Stimulated activated CD4-positive, alpha-beta T cell treated with anti-CD3 and anti-CD28 coated beads, Interleukin-1b, Interleukin-23, amount 100 ng/mL, for 1 hour (primary cell): Measurements from ENCODE around the gene NKX6-2.

Source experiments
- DNase-seq, 2 donors: peaks; one replicate each; pipeline ENCODE4 v3.0.0-alpha.2; 2020; ENCODE audit warnings: low read depth in 2 of 2

Gene NKX6-2

DNA sequence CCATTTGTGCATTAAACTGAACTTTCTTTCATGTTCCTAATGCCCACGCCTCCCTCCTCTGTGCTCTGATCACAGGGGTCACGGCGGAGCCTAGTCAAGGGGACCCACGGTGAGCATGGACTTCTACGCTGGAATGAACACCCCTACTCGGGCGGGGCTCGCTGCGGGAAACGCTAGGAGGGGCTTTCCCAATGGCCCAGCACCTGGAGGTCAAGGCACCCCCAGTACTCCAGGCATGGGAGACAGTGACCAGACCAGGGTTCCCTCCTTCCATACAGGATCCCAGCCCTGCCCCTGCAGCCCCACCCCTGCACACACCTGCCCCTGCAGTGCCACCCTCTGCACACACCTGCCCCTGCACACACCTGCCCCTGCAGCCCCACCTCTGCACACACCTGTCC is 27.1 kb upstream of the NKX6-2 start:
- no peak for DNase-seq

DNA sequence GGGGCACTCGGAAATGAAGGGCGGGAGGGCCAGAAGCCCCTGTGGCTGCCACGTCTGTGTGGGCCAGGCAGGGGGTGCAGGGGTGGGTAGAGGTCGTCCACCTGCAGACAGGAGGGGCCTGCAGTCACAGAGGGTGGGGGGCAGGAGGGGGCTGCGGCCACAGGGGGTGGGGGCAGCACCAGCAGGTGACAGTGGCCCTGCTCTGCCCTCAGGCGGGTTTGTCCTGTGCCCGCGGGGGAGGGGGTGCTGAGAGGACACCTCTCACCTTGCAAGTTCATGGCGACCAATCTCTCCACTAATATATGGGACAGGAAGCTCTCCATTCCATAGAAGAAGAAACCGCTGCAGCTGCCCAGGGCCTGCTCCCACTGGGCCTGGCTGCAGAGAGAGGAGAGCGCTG is 26.6 kb upstream of the NKX6-2 start:
- no peak for DNase-seq

DNA sequence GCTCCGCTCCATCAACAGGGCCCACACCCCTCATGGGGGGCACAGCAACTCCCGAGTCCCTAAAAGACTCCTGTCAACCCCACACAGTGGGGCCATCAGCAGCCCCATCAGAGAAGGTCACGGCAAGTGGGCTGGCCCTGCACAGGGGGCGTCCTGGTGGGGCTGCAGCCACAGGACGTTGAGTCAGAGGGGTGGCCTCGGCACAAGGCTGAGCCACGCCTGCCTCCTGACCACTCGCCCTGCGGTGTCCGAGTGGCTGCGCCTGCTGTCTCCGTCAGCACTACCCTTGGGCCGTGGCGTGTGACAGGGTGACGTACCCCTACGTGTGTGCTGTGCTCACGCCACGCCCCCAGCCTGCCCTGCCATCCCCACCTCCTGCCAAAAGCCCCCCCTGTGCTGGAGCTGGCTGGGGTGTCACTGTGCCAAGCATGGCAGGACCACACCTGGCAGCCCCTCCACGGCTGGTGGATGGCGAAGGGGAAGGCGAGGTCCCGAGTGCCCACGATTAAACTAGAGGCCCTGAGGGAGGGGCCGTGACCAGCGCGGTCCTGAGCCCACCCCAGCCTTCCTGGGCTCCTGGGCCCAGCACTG is 26.0 kb upstream of the NKX6-2 start:
- DNase-seq = no peak

DNA sequence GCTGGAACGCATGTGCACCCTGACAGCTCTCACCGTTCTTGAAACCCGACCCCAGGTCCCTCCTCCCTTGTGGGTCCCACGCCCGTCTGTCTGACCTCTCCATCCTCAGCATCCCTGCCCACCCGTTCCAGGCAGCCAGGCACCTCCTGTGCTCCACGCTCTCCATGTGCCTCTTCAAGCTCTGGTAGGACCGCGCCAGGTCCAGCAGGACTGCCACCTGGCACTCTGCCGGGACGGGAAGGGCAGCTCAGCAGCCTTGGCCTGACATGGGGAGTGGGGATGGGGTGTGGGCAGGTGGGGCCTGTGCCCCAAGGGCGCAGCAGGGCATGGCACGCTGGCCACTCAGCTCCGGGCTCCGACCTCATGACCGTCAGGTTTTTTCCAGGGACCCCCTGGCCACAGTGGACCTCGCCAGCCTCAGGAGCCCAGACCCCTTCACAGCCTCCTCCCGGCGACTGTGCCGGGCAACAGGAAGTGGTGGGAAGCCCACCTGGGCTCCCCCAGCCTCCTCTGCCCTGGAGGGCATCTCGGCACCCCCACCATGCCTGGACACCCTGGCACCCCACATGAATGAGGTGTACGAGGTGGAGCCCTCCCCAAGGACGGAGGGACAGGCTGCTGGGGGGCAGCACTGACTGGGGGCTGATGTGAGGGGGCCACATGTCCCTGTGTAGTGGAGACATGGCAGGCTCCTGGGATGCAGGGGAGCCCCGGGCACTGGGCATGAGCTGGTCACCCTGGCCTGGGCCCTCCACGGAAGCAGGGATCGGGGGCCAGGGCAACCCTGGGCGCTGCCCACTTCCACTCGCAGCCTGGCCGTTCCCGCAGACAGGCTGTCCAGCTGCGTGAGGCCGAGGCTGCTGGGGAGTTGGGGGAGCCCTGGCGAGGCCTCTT is 25.1 kb upstream of the NKX6-2 start:
- DNase-seq = no peak

DNA sequence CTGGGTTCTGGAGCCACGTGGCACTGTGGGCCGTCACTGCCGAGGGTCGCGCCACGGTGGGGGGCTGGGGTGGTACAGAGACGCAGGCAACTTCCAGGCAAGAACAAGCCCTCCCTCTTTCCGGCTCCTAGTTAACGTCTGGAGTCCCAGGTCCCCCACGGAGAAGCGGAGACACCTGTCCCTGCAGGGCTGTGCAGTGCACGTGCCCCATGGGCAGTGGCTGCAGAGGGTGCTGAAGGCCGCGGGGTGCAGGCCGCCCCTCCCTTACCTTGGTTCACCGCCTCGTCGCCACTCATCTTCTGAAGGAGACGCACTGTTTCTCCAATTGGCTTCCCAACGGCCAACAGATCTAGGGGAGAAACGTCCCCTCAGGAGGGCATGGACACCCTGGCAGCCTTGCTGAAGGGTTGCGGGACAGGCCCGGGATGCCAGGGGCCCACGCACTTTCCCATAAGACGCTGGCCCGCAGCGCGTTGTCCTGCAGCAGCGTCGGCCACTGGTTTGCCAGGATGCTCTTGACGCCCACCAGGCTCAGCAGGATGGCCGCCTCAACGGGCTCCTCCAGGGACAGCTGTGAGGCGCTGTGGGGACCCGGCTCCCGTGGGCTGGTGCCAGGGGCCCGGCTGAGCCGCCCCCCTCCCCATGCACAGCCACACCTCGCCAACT is 24.3 kb upstream of the NKX6-2 start:
- DNase-seq = no peak

DNA sequence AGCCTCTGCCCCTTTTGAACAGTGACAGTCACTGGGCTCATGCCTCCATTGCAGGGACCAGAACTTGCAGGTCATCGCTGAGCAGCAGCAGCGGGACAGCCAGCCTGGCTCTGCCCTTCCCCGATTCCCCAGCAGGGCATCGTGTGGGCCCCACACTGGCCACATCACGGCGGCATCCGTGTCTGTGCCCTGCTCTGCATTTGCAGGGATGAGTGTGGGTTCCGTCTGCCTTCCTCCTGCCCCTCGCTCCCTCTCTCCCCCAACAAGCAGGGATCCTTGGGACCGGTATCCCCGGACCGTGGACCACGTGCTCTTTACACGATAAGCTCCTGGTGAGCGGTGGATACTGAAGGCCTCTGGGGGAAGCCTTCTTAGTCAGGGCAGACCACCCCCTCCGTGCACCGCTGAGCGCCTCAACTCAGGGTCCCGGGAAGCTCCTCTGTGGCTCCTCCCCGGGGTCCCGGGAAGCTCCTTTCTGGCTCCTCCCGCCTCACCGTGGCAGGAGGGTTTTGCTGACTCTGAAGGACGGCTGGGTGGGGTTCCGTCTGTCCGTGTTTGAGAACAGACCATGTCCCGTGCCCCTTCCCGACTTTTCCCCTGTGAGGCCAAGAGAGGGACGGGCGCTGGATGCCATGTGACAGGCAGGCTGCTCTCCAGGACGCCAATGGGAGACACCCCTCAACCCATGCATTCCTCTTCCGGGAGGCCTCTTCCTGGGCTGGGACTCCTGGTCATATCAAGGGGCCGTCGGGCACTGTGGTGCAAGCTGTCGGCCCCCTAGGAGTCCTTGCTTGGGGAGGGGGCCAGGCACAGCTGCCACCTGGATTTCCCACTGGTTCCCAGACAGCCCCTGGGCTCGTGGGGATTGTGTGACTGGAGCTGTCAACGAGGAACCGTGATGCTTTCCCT is 23.5 kb upstream of the NKX6-2 start:
- no peak for DNase-seq

DNA sequence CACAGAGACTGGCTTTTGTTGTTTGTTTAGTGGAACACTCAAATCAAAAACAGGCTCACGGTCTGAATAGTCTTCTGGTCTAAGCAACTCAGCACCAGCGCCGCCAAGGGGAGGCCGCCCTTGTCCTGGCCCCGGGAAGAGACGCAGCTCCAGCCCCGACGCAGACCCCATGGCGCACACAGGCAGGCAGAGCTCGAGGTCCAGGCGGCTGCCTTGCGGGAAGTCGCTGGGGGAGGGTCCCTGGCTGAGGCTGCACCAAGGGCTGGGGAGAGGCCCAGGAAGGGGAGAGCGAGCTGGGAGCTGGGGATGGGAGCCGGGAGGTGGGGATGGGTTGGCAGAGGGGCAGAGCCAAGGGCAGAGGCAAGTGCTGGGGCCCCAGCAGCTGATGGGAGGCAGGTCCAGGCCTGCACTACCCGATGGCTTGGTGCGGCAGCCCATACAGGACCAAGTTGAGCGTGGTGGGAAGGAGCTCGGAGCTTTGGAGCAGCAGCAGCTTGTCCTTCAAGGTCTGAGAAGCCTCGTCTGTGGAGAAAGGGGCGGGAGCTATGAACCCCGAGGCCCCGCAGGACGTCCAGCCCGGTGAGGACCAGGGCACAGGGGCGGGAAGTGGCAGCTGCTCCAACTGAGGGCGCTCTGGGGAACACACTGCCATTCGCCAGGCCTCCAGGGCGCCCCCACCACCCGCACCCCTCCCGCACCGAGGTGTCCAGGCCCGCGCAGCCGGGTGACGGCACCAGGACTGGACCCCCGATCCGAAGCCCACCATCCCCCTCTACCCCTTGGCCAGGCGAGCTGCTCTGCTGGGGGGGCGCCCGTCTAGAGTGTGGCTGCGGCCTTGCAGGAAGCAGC is 22.7 kb upstream of the NKX6-2 start:
- DNase-seq = no peak

DNA sequence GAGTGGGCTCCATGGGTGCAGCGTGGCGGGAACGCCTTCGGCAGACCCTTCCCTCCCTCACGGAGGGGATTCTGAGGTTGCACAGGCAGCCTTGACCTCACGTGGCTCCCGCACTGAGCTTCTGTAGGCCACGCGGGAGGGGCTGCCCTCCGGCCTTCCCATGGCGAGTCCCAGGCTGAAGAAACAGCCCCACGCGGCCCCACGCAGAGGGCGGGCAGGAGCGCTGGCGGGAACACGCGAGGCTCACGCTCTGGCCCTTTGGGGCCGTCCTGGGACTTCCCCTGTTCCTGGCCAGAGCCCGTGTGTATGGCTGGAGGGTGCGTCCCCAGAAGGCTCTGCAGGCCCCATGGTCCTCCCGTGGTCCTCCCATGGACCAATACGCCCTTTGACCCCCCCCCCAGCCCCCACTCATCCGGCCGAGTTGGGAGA is 21.7 kb upstream of the NKX6-2 start:
- no peak for DNase-seq

DNA sequence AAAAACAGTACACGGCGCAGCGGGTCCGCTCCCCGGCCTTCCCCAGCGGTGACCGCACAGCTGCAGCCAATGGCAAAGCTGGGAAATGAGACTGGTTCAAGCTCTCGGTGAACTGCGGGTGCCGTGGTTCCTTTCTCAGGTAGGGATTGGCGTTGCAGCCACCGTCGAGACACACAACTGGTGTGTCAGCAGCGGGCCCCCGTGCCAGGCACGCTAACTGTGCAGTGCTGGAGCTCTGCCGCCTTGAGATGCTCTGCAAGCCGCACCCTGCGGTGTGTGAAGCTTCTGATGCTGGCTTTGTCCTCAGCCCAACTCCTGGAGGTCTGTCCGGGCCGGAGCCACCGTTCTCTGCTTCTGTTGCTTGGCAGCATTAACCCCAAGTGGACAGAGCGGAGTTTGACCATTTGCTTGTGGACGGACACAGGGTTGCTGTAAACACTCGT is 20.6 kb upstream of the NKX6-2 start:
- no peak for DNase-seq

DNA sequence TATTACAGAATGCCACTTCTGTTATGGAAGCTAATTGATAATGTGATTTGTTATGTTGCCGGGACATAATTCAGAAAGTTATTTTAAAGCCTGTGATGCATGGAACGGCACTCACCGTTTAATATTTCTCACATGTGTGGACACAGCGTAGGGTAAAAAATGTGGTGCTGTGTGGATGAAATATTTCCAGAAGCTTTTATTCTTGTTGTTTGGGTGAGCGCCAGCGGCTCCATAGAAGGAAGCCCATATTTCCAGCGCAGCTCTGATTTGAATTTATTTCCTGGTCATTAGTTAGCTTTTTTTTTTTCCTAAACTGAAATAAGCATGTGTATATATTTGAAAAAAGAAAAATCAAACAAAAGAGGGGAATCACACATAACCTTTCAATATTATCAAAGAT is 20.2 kb upstream of the NKX6-2 start:
- no peak for DNase-seq

DNA sequence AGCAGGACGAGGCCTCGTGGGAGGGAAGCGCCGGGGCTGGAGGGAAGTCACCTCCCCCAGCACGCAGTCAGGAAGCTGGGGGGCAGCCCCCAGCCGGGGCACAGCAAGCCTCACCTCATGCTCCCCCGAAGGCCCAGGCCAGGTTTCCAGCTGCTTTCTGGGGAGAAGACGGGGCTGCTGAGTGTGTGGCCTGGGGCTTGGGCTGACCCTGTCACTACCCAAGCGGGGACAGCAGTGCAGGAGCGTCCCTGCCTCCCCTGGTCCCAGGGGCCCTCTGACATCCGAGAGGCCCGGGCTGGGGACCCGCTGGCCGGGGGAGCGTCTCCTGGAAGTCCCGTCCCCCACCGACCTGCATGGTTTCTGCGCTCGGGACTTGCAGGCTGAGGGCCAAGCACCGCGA is 19.7 kb upstream of the NKX6-2 start:
- no peak for DNase-seq

DNA sequence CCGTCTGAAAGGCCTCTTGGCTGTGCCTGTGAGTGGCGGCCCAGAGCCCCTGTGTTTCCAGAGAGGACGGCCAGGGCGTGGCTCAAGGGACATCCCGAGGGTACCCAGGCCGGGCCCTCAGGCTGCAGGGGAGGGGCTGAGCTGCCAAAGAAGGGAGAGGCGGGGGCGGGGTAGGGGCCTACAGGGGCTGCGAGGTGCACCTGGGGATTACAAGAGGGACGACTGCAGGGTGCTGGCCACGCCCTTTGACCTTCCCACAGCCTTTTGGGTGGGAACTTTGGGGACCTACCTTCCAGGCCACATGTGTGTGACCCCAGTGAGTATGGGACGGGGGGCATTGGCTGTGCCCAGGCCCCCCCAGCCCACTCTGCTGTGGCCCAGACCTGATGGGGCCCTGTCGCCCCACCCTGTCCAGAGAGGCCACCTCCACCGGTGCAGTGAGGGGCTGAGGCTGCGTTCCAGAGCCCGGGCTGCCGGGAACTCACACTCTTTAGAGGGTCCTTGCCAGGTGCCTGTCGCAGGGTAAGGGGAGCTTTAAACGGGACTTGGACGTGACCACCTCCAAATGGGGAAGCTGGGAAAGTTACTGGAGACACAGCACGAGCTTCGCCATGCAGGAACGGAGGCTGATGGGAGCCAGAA is 19.0 kb upstream of the NKX6-2 start:
- no peak for DNase-seq

DNA sequence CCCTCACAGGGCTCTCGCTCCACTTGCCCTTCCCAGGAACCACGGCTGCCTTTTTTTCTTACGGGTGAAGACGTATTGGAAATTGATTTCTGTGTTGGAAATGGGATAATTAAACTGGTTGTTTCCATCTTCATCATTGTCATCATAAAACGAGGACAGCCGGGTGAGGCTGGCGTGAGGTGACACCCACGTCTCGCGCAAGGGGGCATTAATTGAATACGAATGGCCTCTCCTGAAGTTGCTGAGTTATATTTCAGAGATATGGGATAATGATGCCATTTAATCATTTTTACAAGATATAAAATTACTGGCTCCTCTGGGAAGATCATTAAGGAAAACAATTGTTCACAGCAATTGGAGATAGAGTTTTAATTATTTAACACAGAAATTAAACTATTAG is 18.3 kb upstream of the NKX6-2 start:
- no peak for DNase-seq

DNA sequence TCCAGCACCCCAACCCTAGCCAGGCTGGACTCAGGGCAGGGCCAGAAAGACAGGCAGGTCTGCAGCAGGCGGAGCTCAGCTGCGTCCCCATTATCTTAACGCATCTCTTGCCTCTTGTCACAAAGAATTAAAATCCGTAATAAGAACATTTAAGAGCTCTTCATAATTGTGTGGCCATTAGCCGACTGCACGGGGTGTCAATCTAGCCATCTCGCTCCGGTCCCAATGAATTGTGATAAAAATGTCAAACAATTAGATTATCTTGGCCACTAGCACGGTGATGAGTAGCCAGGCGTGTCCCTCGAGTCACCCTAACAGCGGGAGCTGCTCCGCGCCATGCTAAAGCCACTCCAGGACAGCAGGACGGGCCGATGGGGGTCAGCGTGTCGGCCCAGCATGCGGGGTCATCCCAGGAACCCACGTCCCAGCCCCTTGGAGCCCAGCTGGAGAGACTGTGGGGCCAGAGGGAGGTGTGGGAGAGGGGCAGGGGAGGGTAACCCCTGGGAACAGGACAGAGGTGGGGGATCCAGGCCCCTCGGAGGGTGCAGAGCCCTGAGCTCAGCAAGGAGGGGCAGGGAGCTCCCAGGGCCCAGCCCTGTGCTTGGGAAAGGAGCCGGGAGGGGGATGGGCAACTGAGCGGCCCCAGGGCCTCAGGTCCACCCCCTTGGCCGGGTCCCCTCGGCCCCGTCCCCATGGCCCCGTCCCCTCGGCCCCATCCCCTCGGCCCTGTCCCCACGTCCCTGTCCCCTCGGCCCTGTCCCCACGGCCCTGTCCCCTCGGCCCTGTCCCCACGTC is 17.7 kb upstream of the NKX6-2 start:
- DNase-seq = no peak

DNA sequence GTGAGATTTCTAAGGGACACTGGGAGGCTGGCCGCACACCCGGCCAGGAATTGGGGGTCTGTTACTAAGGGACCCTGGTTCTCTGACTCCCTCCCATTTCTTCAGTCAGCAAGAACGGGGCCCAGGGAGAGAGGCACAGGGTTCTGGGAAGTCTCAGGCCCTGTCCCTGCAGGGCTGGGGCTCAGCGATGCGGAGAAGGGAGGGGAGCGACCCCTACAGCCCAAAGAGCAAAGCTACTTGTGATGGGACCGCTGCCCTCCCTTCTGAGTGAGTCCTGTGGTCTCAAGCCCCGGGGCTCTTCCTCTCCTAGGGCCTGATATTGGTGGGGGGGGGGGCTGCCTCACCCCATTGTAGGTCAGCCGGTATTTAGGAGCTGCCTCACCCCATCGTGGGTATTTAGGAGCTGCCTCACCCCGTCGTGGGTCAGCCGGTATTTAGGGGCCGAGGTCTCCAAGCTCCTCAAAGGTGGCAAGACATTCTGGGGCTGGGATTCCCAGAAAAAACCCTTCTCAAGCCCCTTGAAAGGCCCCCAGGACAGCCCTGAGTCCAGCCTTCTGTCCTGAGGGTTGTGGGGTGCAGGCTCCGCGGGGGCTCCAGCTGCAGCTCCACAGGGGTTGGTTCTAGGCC is 16.9 kb upstream of the NKX6-2 start:
- no peak for DNase-seq

DNA sequence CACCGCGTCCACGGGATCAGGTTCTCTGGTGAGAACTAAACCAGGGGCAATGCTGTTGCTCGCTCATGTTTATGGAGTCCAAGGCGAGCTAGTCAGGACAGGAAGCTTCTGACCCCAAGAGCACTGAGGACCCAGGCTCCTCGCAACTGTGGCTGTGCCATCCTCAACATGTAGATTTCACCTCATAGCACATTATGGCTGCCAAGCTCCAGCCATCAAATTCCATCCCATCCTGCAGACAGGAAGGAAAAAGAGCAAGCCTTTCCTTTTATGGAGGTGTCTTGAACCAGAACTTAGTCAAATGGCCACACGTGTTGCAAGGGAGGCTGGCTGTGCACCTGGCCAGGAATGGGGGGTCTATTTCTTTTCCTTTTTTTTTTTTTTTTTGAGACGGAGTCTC is 16.1 kb upstream of the NKX6-2 start:
- DNase-seq = no peak

DNA sequence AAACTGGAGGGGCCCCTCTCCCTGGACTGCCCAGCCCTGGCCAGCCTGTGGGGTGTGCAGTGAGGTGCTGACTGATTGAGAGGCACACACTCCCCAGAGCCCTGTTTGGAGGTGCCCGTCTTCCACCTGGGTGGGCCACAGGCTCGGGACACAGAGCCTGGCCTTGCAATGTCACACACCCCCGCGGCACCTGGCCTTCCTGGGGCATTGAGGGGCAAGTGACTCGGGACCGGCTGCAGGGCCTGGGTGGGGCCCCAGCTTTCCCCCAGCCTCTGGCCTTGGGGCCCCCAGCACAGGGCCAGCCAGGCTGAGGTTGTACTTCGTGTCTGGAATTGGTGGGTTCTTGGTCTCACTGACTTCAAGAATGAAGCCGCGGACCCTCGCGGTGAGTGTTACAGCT is 13.9 kb upstream of the NKX6-2 start:
- DNase-seq = no peak

DNA sequence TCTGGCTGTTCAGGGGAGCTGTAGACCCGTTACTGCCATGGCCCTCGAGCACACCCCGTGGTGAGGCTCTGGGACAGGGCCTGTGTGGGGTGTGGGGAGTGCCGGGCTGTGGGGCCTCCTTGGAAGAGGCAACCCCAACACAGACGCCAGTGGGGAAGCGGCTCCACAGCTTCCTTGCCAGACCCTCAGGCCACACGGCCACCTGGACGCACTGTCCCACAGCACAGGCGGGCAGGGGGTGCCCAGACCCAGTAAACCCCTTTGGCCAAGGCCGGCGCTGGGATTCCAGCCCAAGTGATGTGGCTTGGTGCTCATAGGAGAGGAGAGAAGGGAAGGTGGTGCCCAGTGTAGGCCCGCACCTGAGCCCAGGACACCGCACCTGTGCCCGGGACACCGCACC is 12.9 kb upstream of the NKX6-2 start:
- no peak for DNase-seq

DNA sequence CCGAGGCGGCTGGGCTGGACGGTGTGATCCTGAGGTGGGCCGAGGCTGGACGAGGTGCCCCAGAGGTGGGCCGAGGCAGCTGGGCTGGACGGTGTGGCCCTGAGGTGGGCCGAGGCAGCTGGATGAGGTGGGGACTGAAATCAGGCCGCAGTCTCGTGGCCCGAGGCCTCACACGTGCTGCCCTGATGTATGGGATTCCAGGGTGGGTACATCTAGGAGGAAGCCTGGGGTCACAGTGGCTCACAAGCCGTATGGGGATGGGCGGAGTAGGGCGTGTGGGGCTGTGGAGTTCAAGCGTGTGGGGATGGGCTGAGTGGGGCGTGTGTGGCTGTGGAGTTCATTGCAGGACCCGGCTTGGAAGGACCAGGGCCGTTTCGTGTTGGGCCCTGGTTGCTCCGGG is 12.5 kb upstream of the NKX6-2 start:
- DNase-seq = no peak
